Neuron (in vitro differentiated cells): ENCODE data around the gene UNC93A.
"Not testable (repeated sequence)": the region's sequence is repeated elsewhere in the genome, so short reads cannot be mapped to it uniquely, and the experiment has no call there.

ENCODE experiments used
- H2AFZ ChIP-seq: one replicate; pipeline ENCODE4 v1.6.1; 2013; ENCODE audit warnings: low read depth, mild to moderate bottlenecking, inconsistent platforms, low read length, moderate library complexity
- H3K27me3 ChIP-seq: one replicate; pipeline ENCODE4 v1.6.1; 2013; ENCODE audit warnings: low read length; ENCODE audit not compliant: insufficient read depth
- H3K36me3 ChIP-seq: one replicate; pipeline ENCODE4 v1.6.1; 2013; ENCODE audit warnings: low read length; ENCODE audit not compliant: insufficient read depth
- H3K4me1 ChIP-seq: one replicate; pipeline ENCODE4 v1.6.1; 2013; ENCODE audit warnings: low read length; ENCODE audit not compliant: insufficient read depth
- H3K4me3 ChIP-seq: 2 replicates; pipeline ENCODE4 v1.5.1; 2013; ENCODE audit warnings: mild to moderate bottlenecking, low read length, moderate library complexity
- H3K9me3 ChIP-seq: one replicate; pipeline ENCODE4 v1.6.1; 2013; ENCODE audit warnings: low read length

The UNC93A gene

GRCh38 chr6:167276772-167277533 is 14.2 kb upstream of the UNC93A start:
- Histone ChIP-seq H3K36me3 (no peaks in the 10 kb centered on the region), H3K27me3 (no peaks in the 10 kb centered on the region), H3K4me3 (no peak overlapping the region), H3K4me1 (peaks cover 33% of the 10 kb centered on the region), H2AFZ (no peak overlapping the region), H3K9me3 (no peaks in the 10 kb centered on the region)

- H3K4me1 ChIP-seq: peaks cover 40% of the 10 kb centered on the region
- H2AFZ ChIP-seq, H3K27me3 ChIP-seq, H3K36me3 ChIP-seq, H3K4me3 ChIP-seq, H3K9me3 ChIP-seq: not testable (repeated sequence)
Observed at GRCh38 chr6:167278173-167278940, 12.8 kb upstream of the UNC93A start.

DNA sequence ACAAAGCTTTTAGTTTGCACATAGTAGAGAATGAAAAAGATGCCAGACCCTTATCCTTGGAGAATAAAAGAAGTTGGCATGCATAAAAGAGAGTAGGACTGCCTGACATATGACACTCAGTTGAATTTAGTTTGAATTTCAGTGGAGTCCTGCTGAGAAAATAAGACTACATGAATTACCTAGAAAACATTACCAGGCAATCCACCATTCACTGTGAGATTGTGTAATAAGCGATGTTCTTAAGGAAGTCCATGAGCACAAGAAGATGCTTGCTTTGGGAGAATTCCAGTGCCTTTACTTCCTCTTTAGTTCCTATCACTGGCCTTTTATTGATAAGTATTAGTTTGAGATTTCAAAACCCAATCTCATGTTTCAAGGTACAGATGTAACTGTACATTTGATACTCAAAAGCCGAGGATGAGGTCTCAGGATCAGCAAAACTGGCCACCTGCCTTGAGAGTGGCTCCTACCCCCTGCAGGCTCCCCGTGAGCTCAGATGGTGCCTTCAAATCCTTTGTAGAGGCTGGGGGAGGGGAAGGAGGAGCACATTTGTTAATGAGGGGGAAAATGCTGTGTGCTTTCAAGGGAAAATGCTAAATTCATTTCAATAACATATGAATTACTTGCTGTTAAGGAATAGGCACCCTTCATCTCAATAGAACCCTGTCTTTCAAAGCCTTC is 11.2 kb upstream of the UNC93A start:
- Histone ChIP-seq H3K27me3 (no peaks in the 10 kb centered on the region), H3K4me1 (peaks cover 40% of the 10 kb centered on the region), H3K36me3 (no peaks in the 10 kb centered on the region), H2AFZ (no peak overlapping the region), H3K9me3 (no peaks in the 10 kb centered on the region), H3K4me3 (no peak overlapping the region)

DNA sequence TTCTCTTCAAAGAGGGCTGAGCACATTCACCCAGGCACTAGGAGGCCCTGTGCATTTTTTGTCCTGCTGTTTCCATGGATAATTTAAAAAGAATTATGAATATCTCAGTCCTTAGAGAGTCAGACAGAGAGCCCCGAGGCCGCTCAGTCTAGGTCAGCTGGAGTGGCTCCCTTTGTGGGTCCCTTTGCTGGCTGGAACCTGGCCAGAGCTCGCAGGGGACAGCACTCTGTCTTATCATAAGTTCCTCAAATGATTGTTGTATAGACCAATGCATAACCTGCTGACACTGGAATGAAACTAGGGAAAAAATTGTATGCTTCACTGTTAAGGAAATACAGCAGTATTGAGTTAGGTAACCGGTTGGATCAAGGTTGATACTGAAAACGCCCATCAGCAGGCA is 10.6 kb upstream of the UNC93A start:
- not testable (repeated sequence) for H3K27me3 ChIP-seq, H2AFZ ChIP-seq, H3K4me3 ChIP-seq, H3K36me3 ChIP-seq, H3K9me3 ChIP-seq
- peaks cover 40% of the 10 kb centered on the region for H3K4me1 ChIP-seq

- Histone ChIP-seq H3K4me1 (peaks cover 40% of the 10 kb centered on the region), H3K27me3 (no peaks in the 10 kb centered on the region), H3K9me3 (no peaks in the 10 kb centered on the region), H3K4me3 (no peak overlapping the region), H2AFZ (no peak overlapping the region), H3K36me3 (no peaks in the 10 kb centered on the region)
Observed at GRCh38 chr6:167282165-167282564, 8.9 kb upstream of the UNC93A start.

- H3K4me1 ChIP-seq: peaks cover 31% of the 10 kb centered on the region
- H2AFZ ChIP-seq, H3K36me3 ChIP-seq, H3K9me3 ChIP-seq, H3K4me3 ChIP-seq, H3K27me3 ChIP-seq: not testable (repeated sequence)
Observed at GRCh38 chr6:167284565-167284964, 6.5 kb upstream of the UNC93A start.

GRCh38 chr6:167285077-167285770 is 5.9 kb upstream of the UNC93A start:
- no peaks in the 10 kb centered on the region for H3K27me3 ChIP-seq
- H3K36me3 ChIP-seq: no peaks in the 10 kb centered on the region
- peaks cover 25% of the 10 kb centered on the region for H3K4me1 ChIP-seq
- H3K4me3 ChIP-seq: no peak overlapping the region
- H2AFZ ChIP-seq: no peak overlapping the region
- no peaks in the 10 kb centered on the region for H3K9me3 ChIP-seq

DNA sequence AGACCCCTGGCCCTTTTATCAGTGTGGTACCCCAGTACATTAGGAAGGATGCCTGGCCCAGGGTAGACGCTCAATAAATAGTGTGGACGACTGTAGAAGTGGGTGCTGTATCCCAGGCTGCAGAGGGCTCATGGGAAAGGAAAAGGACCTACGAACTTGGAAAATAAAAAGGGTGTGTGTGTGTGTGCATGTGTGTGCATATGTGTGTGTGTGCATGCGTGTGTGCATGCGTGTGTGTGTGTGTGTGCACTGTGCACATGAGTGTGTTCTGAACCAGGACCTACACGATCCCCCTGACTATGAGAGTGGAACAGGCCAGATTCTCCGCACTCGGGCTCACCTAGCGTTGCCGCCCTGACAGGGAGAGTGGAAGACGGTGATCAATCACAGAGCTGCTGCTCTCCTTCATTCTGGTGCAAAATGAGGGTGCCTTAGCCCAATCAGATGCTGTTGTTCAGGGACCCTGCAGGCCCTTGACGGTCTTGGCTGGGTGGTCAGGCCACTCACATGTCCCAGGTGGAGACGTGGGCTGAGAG is 3.5 kb upstream of the UNC93A start:
- no peak overlapping the region for H3K4me3 ChIP-seq
- H3K4me1 ChIP-seq: peaks cover 13% of the 10 kb centered on the region
- no peaks in the 10 kb centered on the region for H3K27me3 ChIP-seq
- no peaks in the 10 kb centered on the region for H3K9me3 ChIP-seq
- H3K36me3 ChIP-seq: no peaks in the 10 kb centered on the region
- H2AFZ ChIP-seq: no peak overlapping the region

DNA sequence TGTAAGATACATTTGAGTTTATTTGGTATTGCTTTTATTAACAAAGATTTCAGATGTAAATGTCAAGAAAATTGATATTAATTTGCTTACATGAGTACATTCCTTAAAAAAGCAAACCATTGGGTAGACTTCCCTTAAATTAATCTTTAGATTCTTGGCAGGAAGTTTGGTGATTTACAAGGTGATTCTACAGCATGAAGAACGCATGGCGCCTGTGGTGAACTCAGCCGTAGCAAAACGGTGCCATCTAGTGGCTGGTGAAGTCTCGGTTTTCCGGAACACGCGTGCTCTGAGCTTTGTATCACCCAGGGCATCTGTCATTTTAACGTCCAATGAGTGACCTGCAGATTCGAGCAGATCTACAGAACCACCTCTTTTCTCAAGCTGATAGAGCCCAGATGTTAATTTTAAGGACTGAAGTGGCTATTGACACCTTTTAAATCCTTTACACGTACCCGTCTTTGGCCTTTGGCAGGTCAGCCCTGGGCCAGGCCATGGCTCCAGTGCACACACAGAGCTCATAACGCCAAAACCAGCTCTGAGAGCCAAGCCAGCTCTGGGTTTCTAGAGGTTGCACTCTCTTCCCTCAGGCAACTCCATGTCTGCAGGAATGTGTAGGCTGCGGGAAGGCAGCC is 2.4 kb upstream of the UNC93A start:
- H3K9me3 ChIP-seq, H2AFZ ChIP-seq, H3K36me3 ChIP-seq, H3K27me3 ChIP-seq, H3K4me1 ChIP-seq, H3K4me3 ChIP-seq: not testable (repeated sequence)

DNA sequence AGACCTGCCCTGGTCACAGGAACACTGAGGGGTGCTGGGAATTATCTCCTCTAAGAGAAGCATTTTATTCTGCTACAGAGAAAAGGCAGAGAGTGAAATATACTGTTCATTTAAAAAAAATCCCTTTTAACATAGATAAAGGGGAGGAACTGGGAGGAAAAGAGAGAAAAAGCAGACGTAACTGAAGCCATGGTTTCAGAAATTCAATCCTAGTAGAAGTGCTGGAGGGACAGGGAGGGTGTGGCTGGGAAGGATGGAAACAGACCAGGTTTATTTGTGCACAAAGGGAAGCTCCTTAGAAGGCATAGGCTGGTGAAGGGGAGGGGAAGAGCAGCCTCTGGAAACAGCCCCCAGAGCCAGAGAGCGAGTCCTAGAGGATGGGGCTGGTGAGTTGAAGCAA is 1.8 kb upstream of the UNC93A start:
- H2AFZ ChIP-seq, H3K4me1 ChIP-seq, H3K27me3 ChIP-seq, H3K9me3 ChIP-seq, H3K4me3 ChIP-seq, H3K36me3 ChIP-seq: not testable (repeated sequence)

DNA sequence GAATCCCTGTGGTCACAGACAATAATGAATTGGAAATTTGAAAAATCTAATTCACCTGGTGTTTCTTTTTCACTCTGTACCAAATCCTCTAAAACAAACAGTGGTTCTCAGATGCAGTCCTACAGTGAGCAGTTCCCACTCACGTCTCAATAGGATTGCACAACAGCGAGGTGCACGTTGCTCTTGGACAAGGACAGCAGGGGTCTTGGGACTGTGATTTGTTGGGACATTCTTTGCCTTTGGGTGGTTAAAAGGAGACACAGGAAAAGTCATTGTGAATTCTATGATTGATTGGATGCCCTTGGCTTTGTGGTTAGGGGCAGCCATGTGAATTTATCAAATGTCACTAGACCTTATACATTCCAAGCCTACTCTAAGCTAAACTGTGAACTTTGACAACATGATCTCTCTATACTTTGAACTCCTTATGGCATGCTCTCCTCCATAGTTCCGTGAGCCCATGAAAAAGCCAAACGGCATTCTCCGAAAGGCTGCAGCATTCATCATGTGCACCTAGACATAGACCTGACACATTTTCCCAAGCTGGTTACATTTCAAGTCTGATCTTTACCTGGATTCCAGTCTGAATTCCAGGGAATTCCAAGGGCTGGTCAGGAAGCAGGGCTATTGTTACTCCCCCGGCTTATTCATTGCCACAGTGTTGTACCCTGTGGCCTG is 647 bp downstream of the UNC93A start:
- Histone ChIP-seq H3K36me3 (no peaks in the 10 kb centered on the region), H3K4me3 (no peak overlapping the region), H3K9me3 (no peaks in the 10 kb centered on the region), H3K27me3 (no peaks in the 10 kb centered on the region), H3K4me1 (peaks cover 7% of the 10 kb centered on the region), H2AFZ (no peak overlapping the region)
